Smooth muscle cell (in vitro differentiated cells): ENCODE results near the gene SPATA24. TPM values are rescaled to one million over a fixed set of nuclear protein-coding genes. Genes with fewer than 3 reads are reported as not detected.

Experiments used
- DNase-seq: peaks from one replicate; lab custom pipeline; 2025; ENCODE audit not compliant: unreplicated experiment; lab: John Stamatoyannopoulos, UW
- H2AFZ ChIP-seq: fragments of 200-600 bp; sonication (generic); 2 replicates; pipeline ENCODE4 v1.6.0; 2016; ENCODE audit warnings: antibody characterized with exemption, low read depth, mild to moderate bottlenecking
- H3F3A ChIP-seq: fragments of 200-600 bp; sonication (generic); 2 replicates; pipeline ENCODE4 v1.6.0; 2017; ENCODE audit warnings: antibody characterized with exemption, low read depth
- H3K27ac ChIP-seq: fragments of 200-600 bp; sonication (generic); 2 replicates; pipeline ENCODE4 v1.5.1; 2016; ENCODE audit warnings: low read depth, mild to moderate bottlenecking
- H3K27me3 ChIP-seq: fragments of 200-600 bp; sonication (generic); 2 replicates; pipeline ENCODE4 v1.6.1; 2016; ENCODE audit warnings: low read depth, mild to moderate bottlenecking
- H3K36me3 ChIP-seq: fragments of 200-600 bp; sonication (generic); 2 replicates; pipeline ENCODE4 v1.5.1; 2016; ENCODE audit warnings: low read depth
- H3K4me1 ChIP-seq: fragments of 200-600 bp; sonication (generic); 2 replicates; pipeline ENCODE4 v1.5.1; 2016; ENCODE audit warnings: low read depth
- H3K4me2 ChIP-seq: fragments of 200-600 bp; sonication (generic); 2 replicates; pipeline ENCODE4 v1.6.0; 2016; ENCODE audit warnings: mild to moderate bottlenecking
- H3K4me3 ChIP-seq: fragments of 200-600 bp; sonication (generic); 2 replicates; pipeline ENCODE4 v1.5.1; 2016; ENCODE audit warnings: mild to moderate bottlenecking
- H3K79me2 ChIP-seq: fragments of 200-600 bp; sonication (generic); 2 replicates; pipeline ENCODE4 v1.6.0; 2016; ENCODE audit warnings: low read depth, mild to moderate bottlenecking
- H3K9ac ChIP-seq: fragments of 200-600 bp; sonication (generic); 2 replicates; pipeline ENCODE4 v1.6.0; 2016; ENCODE audit warnings: low read depth
- H3K9me3 ChIP-seq: fragments of 200-600 bp; sonication (generic); replicated peaks from 2 replicates; pipeline ENCODE4 v1.5.1; 2016; ENCODE audit warnings: low read depth
- H4K20me1 ChIP-seq: fragments of 200-600 bp; sonication (generic); 2 replicates; pipeline ENCODE4 v1.6.0; 2016; ENCODE audit warnings: low read depth
- CTCF ChIP-seq: fragments of 200-600 bp; sonication (generic); IDR thresholded peaks from 2 replicates; pipeline ENCODE4 v1.5.1; 2017; ENCODE audit warnings: borderline replicate concordance, mild to moderate bottlenecking, antibody characterized with exemption; ENCODE audit not compliant: insufficient read depth, poor library complexity, severe bottlenecking
- WGBS: methylation state at CpG from one replicate; pipeline ENCODE4 v1.1.7; 2016; ENCODE audit warnings: low lambda C conversion rate; 5-methylcytosine and 5-hydroxymethylcytosine counted together
- polyA plus RNA-seq: library from polyadenylated mRNA; unstranded; fragments of >200 nt; fragmentation: Nextera tagmentation; extraction: Ambion mirVana; gene quantifications from 2 replicates; pipeline ENCODE4 v1.2.1, GENCODE V29; 2016
- total RNA-seq: library from RNA; depleted of rRNA; stranded (reverse); fragments of >200 nt; gene quantifications from 2 replicates; pipeline ENCODE4 v1.2.3, GENCODE V29; 2014

The SPATA24 gene
- total and polyA plus RNA-seq, 2 experiments from 2014 or later: 2.0 to 2.6 TPM

GRCh38 chr5:139416651-139417050, 12.8 kb upstream of the SPATA24 start:
- WGBS: 93% methylated on average over 9 of the region's 9 CpGs
- no peak for DNase-seq
- H3K27ac ChIP-seq: no peak overlapping the region
- no peaks in the 10 kb centered on the region for H3F3A ChIP-seq
- H3K36me3 ChIP-seq: no peaks in the 10 kb centered on the region
- no peak overlapping the region for H3K4me2 ChIP-seq
- peaks cover 17% of the 10 kb centered on the region for H3K4me1 ChIP-seq
- no peak overlapping the region for H2AFZ ChIP-seq
- H3K4me3 ChIP-seq: no peak overlapping the region
- no peak for TF ChIP-seq CTCF
- H3K79me2 ChIP-seq: no peaks in the 10 kb centered on the region
- no peaks in the 10 kb centered on the region for H4K20me1 ChIP-seq
- H3K27me3 ChIP-seq: no peaks in the 10 kb centered on the region
- no peak overlapping the region for H3K9ac ChIP-seq
- no peaks in the 10 kb centered on the region for H3K9me3 ChIP-seq

- Histone ChIP-seq H3K4me3 (no peak overlapping the region), H3F3A (no peaks in the 10 kb centered on the region), H2AFZ (no peak overlapping the region), H3K4me2 (no peak overlapping the region), H3K9me3 (no peaks in the 10 kb centered on the region), H3K4me1 (peaks cover 17% of the 10 kb centered on the region), H4K20me1 (no peaks in the 10 kb centered on the region), H3K27me3 (no peaks in the 10 kb centered on the region), H3K9ac (no peak overlapping the region), H3K79me2 (no peaks in the 10 kb centered on the region), H3K27ac (no peak overlapping the region), H3K36me3 (no peaks in the 10 kb centered on the region)
- no peak for DNase-seq
- TF ChIP-seq CTCF: no peak
These were observed 12.0 kb upstream of the SPATA24 start for GRCh38 chr5:139415869-139416268.

DNA sequence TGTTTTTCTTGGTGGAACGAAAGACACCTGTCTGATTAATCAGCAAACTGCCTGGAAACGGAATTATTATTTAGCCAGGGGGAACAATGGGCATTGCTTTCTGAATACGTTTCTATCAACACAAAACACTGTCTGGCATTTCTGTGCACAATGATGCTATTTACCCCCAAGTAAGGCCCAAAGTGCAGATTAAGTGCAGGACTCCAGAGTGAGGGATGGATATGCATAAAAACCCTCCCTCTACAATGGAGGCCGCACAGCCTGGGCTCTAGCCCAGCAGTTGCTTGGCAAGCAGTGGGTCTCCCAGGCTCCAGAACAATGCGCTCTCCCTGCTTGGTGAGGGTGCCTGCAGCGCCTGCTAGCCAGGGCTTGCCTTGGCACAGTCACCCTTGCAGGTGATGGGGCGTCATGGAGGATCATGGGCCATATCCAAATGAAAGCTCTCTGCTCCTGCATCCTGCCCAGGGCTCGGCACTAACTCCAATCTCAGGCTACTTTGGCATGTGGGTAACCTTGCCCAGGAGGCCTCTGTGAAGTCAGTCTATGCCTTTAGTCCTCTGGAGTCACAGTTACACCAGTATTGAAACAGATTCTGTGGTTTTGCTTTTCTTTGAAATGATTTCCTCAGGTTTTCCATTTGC, 11.5 kb upstream of the SPATA24 start:
- Histone ChIP-seq H3K36me3 (no peaks in the 10 kb centered on the region), H3F3A (no peaks in the 10 kb centered on the region), H3K4me1 (peaks cover 13% of the 10 kb centered on the region), H3K4me3 (no peak overlapping the region), H2AFZ (no peak overlapping the region), H3K27me3 (no peaks in the 10 kb centered on the region), H3K27ac (no peak overlapping the region), H3K4me2 (no peak overlapping the region), H3K79me2 (no peaks in the 10 kb centered on the region), H4K20me1 (no peaks in the 10 kb centered on the region), H3K9me3 (no peaks in the 10 kb centered on the region), H3K9ac (no peak overlapping the region)
- no peak for DNase-seq
- no peak for TF ChIP-seq CTCF
- 90% methylated on average over 8 of the region's 8 CpGs for WGBS

- DNase-seq: no peak
- H3K4me2 ChIP-seq: no peak overlapping the region
- H3K4me3 ChIP-seq: no peak overlapping the region
- WGBS: 96% methylated on average over 9 of the region's 9 CpGs
- no peaks in the 10 kb centered on the region for H3F3A ChIP-seq
- H3K36me3 ChIP-seq: no peaks in the 10 kb centered on the region
- no peak overlapping the region for H3K27ac ChIP-seq
- H3K79me2 ChIP-seq: no peaks in the 10 kb centered on the region
- TF ChIP-seq CTCF: no peak
- peaks cover 9% of the 10 kb centered on the region for H3K4me1 ChIP-seq
- no peak overlapping the region for H2AFZ ChIP-seq
- no peak overlapping the region for H3K9ac ChIP-seq
- H3K9me3 ChIP-seq: no peaks in the 10 kb centered on the region
- H3K27me3 ChIP-seq: no peaks in the 10 kb centered on the region
- H4K20me1 ChIP-seq: no peaks in the 10 kb centered on the region
These were observed 10.8 kb upstream of the SPATA24 start for GRCh38 chr5:139414581-139415130.
